WERI-Rb-1 (cell line): ENCODE results near the gene SOX6.

ENCODE experiments used
- DNase-seq: peaks from one replicate; pipeline ENCODE4 v3.0.0-alpha.2; 2020
- H3K27ac ChIP-seq: fragments of 250-450 bp; sonication (Bioruptor Pico); 2 replicates; pipeline ENCODE4 v1.5.1; 2020; ENCODE audit warnings: mild to moderate bottlenecking, moderate library complexity
- H3K27me3 ChIP-seq: fragments of 250-450 bp; sonication (Bioruptor Pico); 2 replicates; pipeline ENCODE4 v1.5.1; 2021; ENCODE audit warnings: mild to moderate bottlenecking, low read depth, moderate library complexity; ENCODE audit not compliant: insufficient read depth, severe bottlenecking
- H3K36me3 ChIP-seq: fragments of 250-450 bp; sonication (Bioruptor Pico); 2 replicates; pipeline ENCODE4 v1.5.1; 2020; ENCODE audit warnings: mild to moderate bottlenecking, moderate library complexity
- H3K4me3 ChIP-seq: 2 replicates; pipeline ENCODE4 v1.5.1; 2011; ENCODE audit warnings: low read depth, mild to moderate bottlenecking, control low read depth, low read length
- H3K9me3 ChIP-seq: fragments of 250-450 bp; sonication (Bioruptor Pico); 2 replicates; pipeline ENCODE4 v1.5.1; 2021; ENCODE audit warnings: mild to moderate bottlenecking, moderate library complexity; ENCODE audit not compliant: severe bottlenecking
- TF ChIP-seq, protein P1 (sequence below): IDR thresholded peaks from 2 replicates; pipeline ENCODE4 v1.5.1; 2011; ENCODE audit warnings: low read depth, mild to moderate bottlenecking, control low read depth, inconsistent platforms, low read length

The SOX6 gene

DNA sequence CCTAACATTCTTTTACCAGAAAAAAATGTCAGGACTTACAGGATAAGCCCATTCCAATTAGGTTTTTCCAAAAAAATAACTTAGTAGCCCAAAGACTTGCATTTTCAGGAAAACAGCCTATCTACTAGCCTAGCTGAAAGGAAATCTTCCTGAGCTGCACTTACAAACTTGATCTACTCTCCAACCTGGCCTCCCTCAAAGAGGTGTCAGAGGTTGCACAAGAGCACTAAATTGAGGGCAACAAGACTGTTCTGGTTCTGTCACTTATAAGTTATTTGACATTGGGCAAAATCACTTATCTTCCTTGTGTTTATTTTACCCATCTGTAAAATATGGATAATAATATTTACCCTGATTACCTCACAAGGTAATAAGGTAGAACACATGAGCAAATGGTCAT lies 7.9 kb upstream of the SOX6 start:
- Histone ChIP-seq H3K36me3 (no peaks in the 10 kb centered on the region), H3K27me3 (no peaks in the 10 kb centered on the region), H3K27ac (no peak overlapping the region), H3K4me3 (no peak overlapping the region), H3K9me3 (no peaks in the 10 kb centered on the region)
- no peak for DNase-seq
- TF ChIP-seq, protein P1, sequence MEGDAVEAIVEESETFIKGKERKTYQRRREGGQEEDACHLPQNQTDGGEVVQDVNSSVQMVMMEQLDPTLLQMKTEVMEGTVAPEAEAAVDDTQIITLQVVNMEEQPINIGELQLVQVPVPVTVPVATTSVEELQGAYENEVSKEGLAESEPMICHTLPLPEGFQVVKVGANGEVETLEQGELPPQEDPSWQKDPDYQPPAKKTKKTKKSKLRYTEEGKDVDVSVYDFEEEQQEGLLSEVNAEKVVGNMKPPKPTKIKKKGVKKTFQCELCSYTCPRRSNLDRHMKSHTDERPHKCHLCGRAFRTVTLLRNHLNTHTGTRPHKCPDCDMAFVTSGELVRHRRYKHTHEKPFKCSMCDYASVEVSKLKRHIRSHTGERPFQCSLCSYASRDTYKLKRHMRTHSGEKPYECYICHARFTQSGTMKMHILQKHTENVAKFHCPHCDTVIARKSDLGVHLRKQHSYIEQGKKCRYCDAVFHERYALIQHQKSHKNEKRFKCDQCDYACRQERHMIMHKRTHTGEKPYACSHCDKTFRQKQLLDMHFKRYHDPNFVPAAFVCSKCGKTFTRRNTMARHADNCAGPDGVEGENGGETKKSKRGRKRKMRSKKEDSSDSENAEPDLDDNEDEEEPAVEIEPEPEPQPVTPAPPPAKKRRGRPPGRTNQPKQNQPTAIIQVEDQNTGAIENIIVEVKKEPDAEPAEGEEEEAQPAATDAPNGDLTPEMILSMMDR, result no peak

DNA sequence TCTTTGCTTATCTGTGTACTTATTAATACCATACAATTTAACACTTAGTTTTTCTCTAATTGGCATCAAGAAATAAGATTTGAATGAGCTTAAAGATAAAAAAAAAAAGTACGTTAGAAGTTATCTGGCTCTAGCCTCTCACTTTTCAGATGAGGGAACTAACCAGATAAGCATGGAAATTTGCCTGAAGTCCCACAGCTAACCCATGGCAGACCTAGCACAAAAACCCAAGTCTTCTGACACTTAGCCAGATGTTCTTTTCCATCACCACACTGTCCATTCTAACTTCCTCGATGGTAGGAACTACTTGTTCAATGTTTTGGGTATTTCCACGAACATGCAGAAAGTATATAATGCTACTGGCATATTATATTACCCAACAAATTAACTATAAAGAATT lies 7.4 kb upstream of the SOX6 start:
- no peak overlapping the region for H3K27ac ChIP-seq
- no peak for DNase-seq
- H3K9me3 ChIP-seq, result no peaks in the 10 kb centered on the region
- no peaks in the 10 kb centered on the region for H3K27me3 ChIP-seq
- H3K4me3 ChIP-seq, result no peak overlapping the region
- no peaks in the 10 kb centered on the region for H3K36me3 ChIP-seq
- TF ChIP-seq, protein P1, result no peak

DNA sequence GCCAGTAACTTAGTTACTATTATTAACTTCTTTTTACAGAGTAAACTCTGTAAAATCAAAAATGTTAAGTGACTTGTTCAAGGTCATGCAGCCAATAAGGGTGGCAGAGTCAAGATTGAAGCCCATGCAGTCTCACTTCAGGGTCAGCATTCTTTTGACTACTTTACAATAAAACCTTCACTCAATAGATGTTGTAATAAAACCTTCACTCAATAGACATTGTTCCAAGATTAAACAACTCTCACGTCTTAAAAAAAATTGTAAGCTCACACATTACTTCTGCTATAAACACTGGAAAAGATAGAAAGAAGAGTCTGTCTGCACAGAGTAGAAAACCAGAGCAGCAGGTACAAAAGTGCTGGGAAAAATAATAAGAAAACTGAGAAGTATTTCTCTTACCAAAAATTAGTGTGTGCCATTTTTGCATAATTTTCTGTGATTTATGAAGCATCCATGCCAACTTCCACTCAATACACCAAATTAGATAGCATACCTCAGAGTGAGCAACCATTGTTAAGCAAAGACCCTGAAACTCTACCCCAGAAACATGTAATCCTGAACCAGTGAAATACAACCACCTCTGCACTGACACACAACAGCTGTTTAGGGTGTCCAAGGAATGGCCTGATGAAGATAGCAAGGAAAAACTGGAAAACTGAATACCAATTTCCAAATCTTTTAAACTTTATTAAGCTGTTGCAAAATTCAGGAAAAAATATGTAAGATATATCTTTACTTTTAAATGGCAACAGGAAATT lies 4.9 kb upstream of the SOX6 start:
- no peaks in the 10 kb centered on the region for H3K9me3 ChIP-seq
- no peaks in the 10 kb centered on the region for H3K27me3 ChIP-seq
- H3K36me3 ChIP-seq, result no peaks in the 10 kb centered on the region
- DNase-seq, result no peak
- TF ChIP-seq, protein P1, result no peak
- H3K27ac ChIP-seq, result no peak overlapping the region
- H3K4me3 ChIP-seq, result no peak overlapping the region

DNA sequence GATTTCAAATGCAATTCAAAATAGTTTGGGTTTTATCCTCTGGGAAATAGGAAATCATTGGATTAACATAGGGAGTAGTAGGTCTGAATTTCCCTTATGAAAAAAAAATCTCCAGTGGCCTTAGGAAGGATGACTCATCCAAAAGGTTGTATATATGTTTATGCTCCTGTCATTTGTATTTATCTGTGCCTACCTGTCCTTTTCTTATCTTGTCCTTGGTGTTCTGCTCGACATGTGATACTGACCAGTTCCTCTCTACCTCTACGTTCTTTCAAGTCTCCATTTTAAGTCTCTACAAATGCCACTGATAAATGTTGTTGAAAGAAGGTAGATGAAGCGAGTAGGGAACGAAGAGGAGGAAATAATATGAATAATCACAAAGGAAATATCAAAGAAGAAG lies 3.0 kb upstream of the SOX6 start:
- Histone ChIP-seq H3K9me3 (no peaks in the 10 kb centered on the region), H3K27me3 (no peaks in the 10 kb centered on the region), H3K36me3 (no peaks in the 10 kb centered on the region), H3K27ac (no peak overlapping the region), H3K4me3 (no peak overlapping the region)
- TF ChIP-seq, protein P1, result no peak
- no peak for DNase-seq

DNA sequence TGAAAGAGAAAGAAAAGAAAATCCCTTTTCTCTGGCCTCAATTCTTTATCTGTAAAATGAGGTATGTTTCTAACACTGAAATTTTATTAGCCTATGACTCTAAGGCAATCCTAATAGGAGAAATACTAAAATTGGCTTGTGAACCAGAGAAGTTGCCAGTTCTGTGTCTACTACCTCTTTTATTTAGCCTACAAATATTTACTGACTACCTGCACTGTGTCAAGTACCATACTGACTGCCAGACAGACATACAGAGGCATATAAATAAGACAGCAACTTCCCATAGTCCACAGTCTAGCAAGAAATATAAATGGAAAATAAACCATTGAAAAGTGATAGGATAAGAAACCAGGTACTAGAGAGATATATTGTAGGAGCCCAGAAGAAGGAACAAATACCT lies 2.4 kb upstream of the SOX6 start:
- no peak overlapping the region for H3K27ac ChIP-seq
- no peaks in the 10 kb centered on the region for H3K36me3 ChIP-seq
- H3K27me3 ChIP-seq, result no peaks in the 10 kb centered on the region
- H3K9me3 ChIP-seq, result no peaks in the 10 kb centered on the region
- TF ChIP-seq, protein P1, result no peak
- DNase-seq, result no peak
- H3K4me3 ChIP-seq, result no peak overlapping the region

DNA sequence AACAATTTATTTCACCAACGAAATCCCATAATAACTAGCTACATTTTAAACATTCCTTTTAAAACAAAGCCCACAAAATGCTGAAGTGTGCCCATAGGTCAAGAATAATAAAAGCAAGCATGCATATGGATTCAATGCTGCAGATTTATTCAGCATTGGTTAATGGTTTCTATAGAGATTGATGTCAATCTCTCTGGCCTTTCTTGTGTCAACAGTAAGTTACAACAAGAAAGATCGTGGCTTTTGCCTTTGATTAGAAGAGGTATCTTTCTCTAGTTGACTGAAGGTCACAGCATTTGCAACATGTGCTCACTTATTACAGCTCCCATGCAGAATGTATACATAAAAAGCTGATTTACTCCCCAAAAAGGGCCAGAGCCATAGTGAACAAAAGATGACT lies 1.4 kb upstream of the SOX6 start:
- Histone ChIP-seq H3K36me3 (no peaks in the 10 kb centered on the region), H3K27me3 (no peaks in the 10 kb centered on the region), H3K27ac (no peak overlapping the region), H3K9me3 (no peaks in the 10 kb centered on the region), H3K4me3 (no peak overlapping the region)
- DNase-seq, result no peak
- TF ChIP-seq, protein P1, result no peak
